ENCODE measurements around the gene TMEM54. TPM values are rescaled to one million over a fixed set of nuclear protein-coding genes. Genes with fewer than 3 reads are reported as not detected.

TMEM54 gene
- total and polyA plus RNA-seq, 2 donors (not counting 1 experiment from before 2014, with no cell fraction given) = 24.2 to 69.9 TPM

DNA sequence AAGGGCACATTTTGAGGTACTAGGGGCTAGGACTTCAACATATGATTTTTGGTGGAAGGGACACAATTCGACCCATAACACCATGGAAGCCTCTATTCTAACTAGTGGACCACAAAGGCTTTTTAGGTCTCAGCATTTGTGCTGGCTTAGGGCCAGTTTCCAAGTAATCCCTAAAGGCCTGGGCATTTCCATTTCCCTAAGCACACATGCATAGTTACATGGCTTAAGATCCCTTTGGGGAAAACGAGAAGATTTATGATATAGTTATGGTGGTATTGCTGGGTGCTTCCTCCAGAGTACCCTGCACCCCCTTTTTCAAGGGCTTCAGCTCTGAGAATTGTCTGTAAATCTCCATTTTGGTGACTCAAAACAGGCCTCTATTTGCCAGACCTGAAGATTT, 28.2 kb upstream of the TMEM54 start:
- H3K9me3 ChIP-seq (ENCODE audit: control insufficient read depth, insufficient read depth, low read depth, low read length) = no peaks in the 10 kb centered on the region
- H3K27ac ChIP-seq (ENCODE audit: insufficient read depth, low read length) = no peak overlapping the region
- H3K4me2 ChIP-seq (ENCODE audit: extremely low read depth, insufficient read depth, low read length) = no peak overlapping the region
- TF ChIP-seq, protein P1, sequence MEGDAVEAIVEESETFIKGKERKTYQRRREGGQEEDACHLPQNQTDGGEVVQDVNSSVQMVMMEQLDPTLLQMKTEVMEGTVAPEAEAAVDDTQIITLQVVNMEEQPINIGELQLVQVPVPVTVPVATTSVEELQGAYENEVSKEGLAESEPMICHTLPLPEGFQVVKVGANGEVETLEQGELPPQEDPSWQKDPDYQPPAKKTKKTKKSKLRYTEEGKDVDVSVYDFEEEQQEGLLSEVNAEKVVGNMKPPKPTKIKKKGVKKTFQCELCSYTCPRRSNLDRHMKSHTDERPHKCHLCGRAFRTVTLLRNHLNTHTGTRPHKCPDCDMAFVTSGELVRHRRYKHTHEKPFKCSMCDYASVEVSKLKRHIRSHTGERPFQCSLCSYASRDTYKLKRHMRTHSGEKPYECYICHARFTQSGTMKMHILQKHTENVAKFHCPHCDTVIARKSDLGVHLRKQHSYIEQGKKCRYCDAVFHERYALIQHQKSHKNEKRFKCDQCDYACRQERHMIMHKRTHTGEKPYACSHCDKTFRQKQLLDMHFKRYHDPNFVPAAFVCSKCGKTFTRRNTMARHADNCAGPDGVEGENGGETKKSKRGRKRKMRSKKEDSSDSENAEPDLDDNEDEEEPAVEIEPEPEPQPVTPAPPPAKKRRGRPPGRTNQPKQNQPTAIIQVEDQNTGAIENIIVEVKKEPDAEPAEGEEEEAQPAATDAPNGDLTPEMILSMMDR (conservative IDR thresholded peaks at IDR 0.05 in 1 of 2, IDR thresholded peaks at IDR 0.05 in 1 of 2; ENCODE audit: low read depth in 1 of 2, low read length in 2 of 2) = no peak
- no peak for TF ChIP-seq EZH2 (IDR thresholded peaks at IDR 0.05; ENCODE audit: low read length, missing control alignments)
- no peaks in the 10 kb centered on the region for H3K4me1 ChIP-seq (ENCODE audit: control insufficient read depth, extremely low read depth, insufficient read depth, low read length)
- H3K9ac ChIP-seq (ENCODE audit: insufficient read depth, low read length) = no peak overlapping the region
- no peaks in the 10 kb centered on the region for H4K20me1 ChIP-seq (ENCODE audit: control insufficient read depth, extremely low read depth, insufficient read depth, low read length)
- no peak overlapping the region for H2AFZ ChIP-seq (ENCODE audit: low read length)
- no peaks in the 10 kb centered on the region for H3K79me2 ChIP-seq (ENCODE audit: control insufficient read depth, insufficient read depth, low read length)
- no peak for DNase-seq (ENCODE audit: low read depth in 2 of 2)
- H3K27me3 ChIP-seq (ENCODE audit: control insufficient read depth, insufficient read depth, low read length) = no peaks in the 10 kb centered on the region
- H3K36me3 ChIP-seq (ENCODE audit: control insufficient read depth, insufficient read depth, low read length) = no peaks in the 10 kb centered on the region
- no peak overlapping the region for H3K4me3 ChIP-seq (replicated peaks in 1 of 4; ENCODE audit: control extremely low read depth in 1 of 4, insufficient read depth in 1 of 4, low read depth in 3 of 4, low read length in 4 of 4)

GRCh38 chr1:32928715-32929114, 27.5 kb upstream of the TMEM54 start:
- TF ChIP-seq EZH2 (IDR thresholded peaks at IDR 0.05; ENCODE audit: low read length, missing control alignments) = no peak
- TF ChIP-seq, protein P1 (conservative IDR thresholded peaks at IDR 0.05 in 1 of 2, IDR thresholded peaks at IDR 0.05 in 1 of 2; ENCODE audit: low read depth in 1 of 2, low read length in 2 of 2) = no peak
- Histone ChIP-seq H2AFZ (ENCODE audit: low read length) (no peak overlapping the region), H3K36me3 (ENCODE audit: control insufficient read depth, insufficient read depth, low read length) (no peaks in the 10 kb centered on the region), H3K4me2 (ENCODE audit: extremely low read depth, insufficient read depth, low read length) (no peak overlapping the region), H3K27me3 (ENCODE audit: control insufficient read depth, insufficient read depth, low read length) (no peaks in the 10 kb centered on the region), H4K20me1 (ENCODE audit: control insufficient read depth, extremely low read depth, insufficient read depth, low read length) (no peaks in the 10 kb centered on the region), H3K27ac (ENCODE audit: insufficient read depth, low read length) (no peak overlapping the region), H3K4me1 (ENCODE audit: control insufficient read depth, extremely low read depth, insufficient read depth, low read length) (no peaks in the 10 kb centered on the region), H3K9me3 (ENCODE audit: control insufficient read depth, insufficient read depth, low read depth, low read length) (no peaks in the 10 kb centered on the region), H3K4me3 (replicated peaks in 1 of 4; ENCODE audit: control extremely low read depth in 1 of 4, insufficient read depth in 1 of 4, low read depth in 3 of 4, low read length in 4 of 4) (no peak overlapping the region), H3K9ac (ENCODE audit: insufficient read depth, low read length) (no peak overlapping the region), H3K79me2 (ENCODE audit: control insufficient read depth, insufficient read depth, low read length) (no peaks in the 10 kb centered on the region)
- DNase-seq (ENCODE audit: low read depth in 2 of 2) = no peak

DNA sequence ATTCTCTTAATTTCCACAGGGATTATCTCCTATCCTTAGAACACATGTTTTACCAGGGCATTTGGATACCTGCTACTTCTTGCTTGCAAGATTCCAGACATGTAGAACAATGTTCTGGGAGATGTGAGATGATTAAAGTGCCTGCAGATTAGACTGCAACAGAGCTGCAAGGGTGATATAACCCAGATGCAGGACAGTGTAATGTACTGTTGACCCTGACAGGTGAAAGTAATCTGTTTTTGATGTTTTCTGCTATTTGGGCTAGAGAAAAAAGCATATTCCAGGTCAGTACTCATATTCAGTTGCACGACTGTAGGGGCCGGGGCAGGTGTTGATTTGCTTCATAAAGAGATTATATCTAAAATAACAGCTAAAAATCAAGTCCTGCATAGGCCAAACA, 27.1 kb upstream of the TMEM54 start:
- Histone ChIP-seq H3K9me3 (ENCODE audit: control insufficient read depth, insufficient read depth, low read depth, low read length) (no peaks in the 10 kb centered on the region), H4K20me1 (ENCODE audit: control insufficient read depth, extremely low read depth, insufficient read depth, low read length) (no peaks in the 10 kb centered on the region), H2AFZ (ENCODE audit: low read length) (no peak overlapping the region), H3K79me2 (ENCODE audit: control insufficient read depth, insufficient read depth, low read length) (no peaks in the 10 kb centered on the region), H3K4me2 (ENCODE audit: extremely low read depth, insufficient read depth, low read length) (no peak overlapping the region), H3K4me3 (replicated peaks in 1 of 4; ENCODE audit: control extremely low read depth in 1 of 4, insufficient read depth in 1 of 4, low read depth in 3 of 4, low read length in 4 of 4) (no peak overlapping the region), H3K27me3 (ENCODE audit: control insufficient read depth, insufficient read depth, low read length) (no peaks in the 10 kb centered on the region), H3K36me3 (ENCODE audit: control insufficient read depth, insufficient read depth, low read length) (no peaks in the 10 kb centered on the region), H3K27ac (ENCODE audit: insufficient read depth, low read length) (no peak overlapping the region), H3K9ac (ENCODE audit: insufficient read depth, low read length) (no peak overlapping the region), H3K4me1 (ENCODE audit: control insufficient read depth, extremely low read depth, insufficient read depth, low read length) (no peaks in the 10 kb centered on the region)
- DNase-seq (ENCODE audit: low read depth in 2 of 2) = no peak
- no peak for TF ChIP-seq EZH2 (IDR thresholded peaks at IDR 0.05; ENCODE audit: low read length, missing control alignments)
- TF ChIP-seq, protein P1 (conservative IDR thresholded peaks at IDR 0.05 in 1 of 2, IDR thresholded peaks at IDR 0.05 in 1 of 2; ENCODE audit: low read depth in 1 of 2, low read length in 2 of 2) = no peak
